ES-I3 (cell line): ENCODE results near the gene CEBPA.

Experiments used
- H3K36me3 ChIP-seq: 2 replicates; pipeline ENCODE4 v1.6.1; 2013; ENCODE audit warnings: mild to moderate bottlenecking, low read length, control low read depth, moderate library complexity; ENCODE audit not compliant: insufficient read depth
- H3K4me1 ChIP-seq: 2 replicates; pipeline ENCODE4 v1.6.1; 2013; ENCODE audit warnings: mild to moderate bottlenecking, control low read depth, low read length; ENCODE audit not compliant: insufficient read depth
- H3K9ac ChIP-seq: 2 replicates; pipeline ENCODE4 v1.6.1; 2013; ENCODE audit warnings: low read depth, mild to moderate bottlenecking, low read length, moderate library complexity
- H3K9me3 ChIP-seq: 2 replicates; pipeline ENCODE4 v1.6.1; 2013; ENCODE audit warnings: mild to moderate bottlenecking, low read length, moderate library complexity; ENCODE audit not compliant: control insufficient read depth, insufficient read depth

Gene CEBPA

GRCh38 chr19:33312065-33312464, 9.7 kb upstream of the CEBPA start:
- H3K9me3 ChIP-seq = no peaks in the 10 kb centered on the region
- H3K9ac ChIP-seq = no peak overlapping the region
- no peaks in the 10 kb centered on the region for H3K4me1 ChIP-seq
- no peaks in the 10 kb centered on the region for H3K36me3 ChIP-seq

- Histone ChIP-seq H3K36me3 (no peaks in the 10 kb centered on the region; the same call in 1 of the 2 replicates), H3K4me1 (no peaks in the 10 kb centered on the region), H3K9me3 (no peaks in the 10 kb centered on the region), H3K9ac (no peak overlapping the region)
Measured at GRCh38 chr19:33311326-33311682, 9.0 kb upstream of the CEBPA start.

DNA sequence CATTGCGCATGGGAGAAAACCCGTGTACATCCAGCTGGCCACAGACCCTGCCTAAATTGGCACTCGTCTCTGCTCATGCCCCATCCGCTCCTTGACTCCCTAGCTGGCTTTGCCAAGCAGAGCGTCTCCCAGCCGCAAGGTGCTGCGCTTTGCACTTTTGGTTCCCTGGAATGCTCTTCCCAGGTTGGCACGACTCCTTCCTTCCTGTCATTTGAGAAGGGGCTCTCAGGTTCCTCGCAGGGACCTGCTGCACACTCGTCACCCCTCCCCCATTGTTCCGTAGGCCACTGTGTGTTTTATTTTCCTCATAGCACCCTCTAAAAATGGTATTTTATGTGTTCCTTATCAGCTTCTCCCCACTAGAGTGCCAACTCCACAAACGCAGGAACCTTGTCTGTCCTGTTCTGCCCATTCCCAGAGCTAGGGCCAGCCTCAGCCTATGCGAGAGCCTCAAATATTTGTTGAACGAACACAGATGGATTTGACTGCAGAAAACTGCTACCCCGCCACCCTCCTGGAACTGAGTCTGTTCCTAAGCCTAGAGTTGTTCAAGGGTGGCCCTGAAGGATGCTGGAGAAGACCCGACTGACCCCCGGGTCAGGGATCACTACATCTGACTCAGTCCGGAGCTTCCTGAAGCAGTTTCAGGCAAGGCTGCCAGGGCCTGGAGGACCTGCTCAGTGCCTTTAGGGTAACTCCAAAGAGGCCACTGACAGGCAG, 8.4 kb upstream of the CEBPA start:
- Histone ChIP-seq H3K36me3 (no peaks in the 10 kb centered on the region; the same call in 1 of the 2 replicates), H3K9me3 (no peaks in the 10 kb centered on the region), H3K4me1 (no peaks in the 10 kb centered on the region), H3K9ac (no peak overlapping the region)

DNA sequence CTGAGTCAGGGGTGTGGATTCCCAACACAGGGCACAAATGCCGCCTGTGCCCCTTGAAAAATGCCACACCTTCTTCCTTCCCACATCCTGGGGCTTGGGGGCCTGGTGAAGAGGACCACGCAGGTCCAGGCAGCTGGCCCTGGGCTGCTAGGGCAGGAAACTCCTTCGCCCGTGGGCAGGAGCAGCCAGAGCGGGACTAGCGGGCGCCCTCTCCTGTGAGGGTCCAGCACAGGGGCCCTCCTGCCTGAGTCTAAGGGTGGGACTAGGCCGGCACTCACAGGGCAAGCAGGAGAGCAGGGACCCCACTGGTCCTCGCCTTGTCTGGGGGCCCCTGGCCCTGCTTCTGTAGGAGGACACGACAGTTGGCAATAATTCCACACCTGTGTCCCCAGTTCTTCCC, 7.5 kb upstream of the CEBPA start:
- Histone ChIP-seq H3K9me3 (no peaks in the 10 kb centered on the region), H3K4me1 (no peaks in the 10 kb centered on the region), H3K9ac (no peak overlapping the region), H3K36me3 (no peaks in the 10 kb centered on the region; the same call in 1 of the 2 replicates)

DNA sequence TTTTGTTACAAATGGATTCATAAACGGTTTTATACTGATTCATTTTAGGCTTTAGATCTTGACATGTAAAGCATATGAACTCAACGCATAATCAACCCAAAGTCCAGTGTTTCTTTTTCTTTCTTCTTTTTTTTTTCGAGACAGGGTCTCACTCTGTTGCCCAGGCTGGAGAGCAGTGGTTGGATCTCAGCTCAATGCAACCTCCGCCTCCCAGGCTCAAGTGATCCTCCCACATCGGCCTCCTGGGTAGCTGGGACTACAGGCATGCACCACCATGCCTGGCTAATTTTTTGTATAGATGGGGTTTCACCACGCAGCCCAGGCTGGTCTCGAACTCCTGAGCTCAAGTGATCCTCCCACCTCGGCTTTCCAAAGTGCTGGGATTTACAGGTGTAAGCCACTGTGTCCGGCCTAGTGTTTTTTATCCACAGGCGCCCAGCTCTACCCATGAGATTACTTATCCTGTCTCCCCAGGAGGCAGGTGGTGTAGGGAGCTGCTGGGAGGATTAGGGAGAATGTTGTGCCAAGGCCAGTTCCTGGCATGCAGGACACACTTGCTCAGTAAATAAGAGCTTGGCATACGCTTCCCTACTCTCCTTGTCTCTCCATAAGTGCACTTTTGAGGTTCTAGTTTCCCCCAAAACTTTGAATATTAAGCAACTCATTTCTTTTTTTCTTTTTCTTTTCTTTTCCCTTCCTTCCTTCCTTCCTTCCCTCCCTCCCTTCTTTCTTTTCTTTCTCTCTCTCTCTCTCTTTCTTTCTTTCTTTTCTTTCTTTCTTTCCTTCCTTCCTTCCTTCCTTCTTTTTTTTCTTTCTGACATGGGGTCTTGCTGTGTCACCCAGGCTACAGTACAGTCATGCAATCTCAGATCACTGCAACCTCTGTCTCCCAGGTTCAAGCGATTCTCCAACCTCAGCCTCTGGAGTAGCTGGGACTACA, 4.8 kb upstream of the CEBPA start:
- H3K4me1 ChIP-seq = no peaks in the 10 kb centered on the region

GRCh38 chr19:33306191-33306590, 3.9 kb upstream of the CEBPA start:
- no peaks in the 10 kb centered on the region; the same call in 1 of the 2 replicates for H3K4me1 ChIP-seq
- H3K9me3 ChIP-seq = no peaks in the 10 kb centered on the region
- no peak overlapping the region for H3K9ac ChIP-seq
- no peaks in the 10 kb centered on the region; the same call in 1 of the 2 replicates for H3K36me3 ChIP-seq

More for the DNA sequence above, 4.8 kb upstream of the CEBPA start:
- Histone ChIP-seq H3K9ac (no peak overlapping the region), H3K36me3 (no peaks in the 10 kb centered on the region; the same call in 1 of the 2 replicates), H3K9me3 (no peaks in the 10 kb centered on the region)

DNA sequence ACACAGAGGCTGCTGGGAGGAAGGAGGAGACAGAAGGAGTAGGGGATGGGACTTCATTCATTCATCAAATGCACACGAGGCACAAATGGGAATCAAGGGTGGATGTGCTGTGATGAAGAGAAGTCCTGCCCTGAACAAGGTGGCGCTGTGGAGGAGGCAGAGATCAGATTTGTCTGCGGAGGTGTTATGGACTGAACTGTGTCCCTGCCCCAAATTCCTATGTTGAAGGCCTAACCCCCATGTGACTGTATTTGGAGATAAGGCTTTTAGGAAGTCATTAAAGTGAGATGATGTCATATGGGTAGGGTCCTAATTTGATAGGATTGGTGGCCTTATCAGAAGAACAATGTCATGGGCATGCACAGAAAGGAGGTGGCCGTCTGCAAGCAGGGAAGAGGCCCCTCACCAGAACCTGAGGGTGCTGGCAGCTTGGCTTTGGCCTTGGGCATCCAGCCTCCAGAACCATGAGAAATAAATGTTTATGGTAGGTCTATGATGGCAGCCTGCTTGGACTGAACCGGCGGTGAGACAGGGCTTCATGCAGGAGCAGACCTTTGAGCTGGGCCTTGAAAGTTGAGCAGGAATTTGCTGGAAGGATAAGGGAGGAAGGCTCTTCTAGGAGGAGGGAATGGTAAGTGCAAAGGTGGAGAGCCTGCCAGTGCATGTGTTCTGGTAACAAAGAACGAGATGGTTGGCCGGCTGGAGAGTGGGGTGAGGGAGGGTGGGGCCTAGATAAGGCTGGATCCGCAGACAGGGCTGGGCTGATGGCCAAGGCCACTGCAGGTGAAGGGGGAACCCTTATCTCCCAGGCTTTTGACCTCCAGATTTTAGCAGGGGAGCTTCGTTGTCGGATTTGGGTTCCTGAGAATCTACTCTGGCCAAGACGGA, 2.7 kb upstream of the CEBPA start:
- Histone ChIP-seq H3K4me1 (peaks cover 4% of the 10 kb centered on the region; the same call in 1 of the 2 replicates), H3K9me3 (no peaks in the 10 kb centered on the region), H3K36me3 (no peaks in the 10 kb centered on the region; the same call in 1 of the 2 replicates), H3K9ac (no peak overlapping the region)

GRCh38 chr19:33304371-33304759, 2.0 kb upstream of the CEBPA start:
- H3K4me1 ChIP-seq = peaks cover 4% of the 10 kb centered on the region; the same call in 1 of the 2 replicates
- H3K9me3 ChIP-seq = no peaks in the 10 kb centered on the region
- H3K9ac ChIP-seq = peak overlapping the region; percentile 78; the same call in 1 of the 2 replicates
- no peaks in the 10 kb centered on the region; the same call in 1 of the 2 replicates for H3K36me3 ChIP-seq

DNA sequence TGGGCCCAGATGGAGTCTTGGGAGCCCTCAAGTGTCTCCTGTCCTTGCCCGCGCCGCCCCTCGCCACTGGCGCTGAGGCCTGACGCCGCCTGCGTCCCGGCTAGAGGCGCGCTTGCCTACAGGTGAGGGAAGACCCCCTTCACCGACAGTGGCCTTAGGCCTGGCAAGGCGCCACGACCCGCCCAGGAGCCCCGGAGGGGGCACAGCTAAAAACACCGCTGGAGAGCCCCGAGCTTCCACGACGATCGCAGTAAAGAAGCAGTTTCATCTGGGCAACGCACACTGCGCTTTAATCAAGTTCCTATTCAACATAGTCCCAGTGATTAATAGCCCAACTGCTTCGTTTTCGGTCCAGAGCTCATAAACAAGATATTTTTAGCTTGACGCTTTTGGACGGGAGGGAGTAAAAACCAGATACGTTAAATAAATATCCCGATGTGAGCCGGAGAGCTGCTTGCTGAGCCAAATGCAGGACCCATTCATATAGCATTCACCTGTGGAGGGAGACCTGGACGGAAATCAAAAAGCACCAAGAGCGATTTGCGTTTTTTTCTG, 1.5 kb upstream of the CEBPA start:
- no peaks in the 10 kb centered on the region for H3K9me3 ChIP-seq
- H3K9ac ChIP-seq = peak overlapping the region; percentile 78
- no peaks in the 10 kb centered on the region; the same call in 1 of the 2 replicates for H3K36me3 ChIP-seq
- H3K4me1 ChIP-seq = peaks cover 4% of the 10 kb centered on the region; the same call in 1 of the 2 replicates

DNA sequence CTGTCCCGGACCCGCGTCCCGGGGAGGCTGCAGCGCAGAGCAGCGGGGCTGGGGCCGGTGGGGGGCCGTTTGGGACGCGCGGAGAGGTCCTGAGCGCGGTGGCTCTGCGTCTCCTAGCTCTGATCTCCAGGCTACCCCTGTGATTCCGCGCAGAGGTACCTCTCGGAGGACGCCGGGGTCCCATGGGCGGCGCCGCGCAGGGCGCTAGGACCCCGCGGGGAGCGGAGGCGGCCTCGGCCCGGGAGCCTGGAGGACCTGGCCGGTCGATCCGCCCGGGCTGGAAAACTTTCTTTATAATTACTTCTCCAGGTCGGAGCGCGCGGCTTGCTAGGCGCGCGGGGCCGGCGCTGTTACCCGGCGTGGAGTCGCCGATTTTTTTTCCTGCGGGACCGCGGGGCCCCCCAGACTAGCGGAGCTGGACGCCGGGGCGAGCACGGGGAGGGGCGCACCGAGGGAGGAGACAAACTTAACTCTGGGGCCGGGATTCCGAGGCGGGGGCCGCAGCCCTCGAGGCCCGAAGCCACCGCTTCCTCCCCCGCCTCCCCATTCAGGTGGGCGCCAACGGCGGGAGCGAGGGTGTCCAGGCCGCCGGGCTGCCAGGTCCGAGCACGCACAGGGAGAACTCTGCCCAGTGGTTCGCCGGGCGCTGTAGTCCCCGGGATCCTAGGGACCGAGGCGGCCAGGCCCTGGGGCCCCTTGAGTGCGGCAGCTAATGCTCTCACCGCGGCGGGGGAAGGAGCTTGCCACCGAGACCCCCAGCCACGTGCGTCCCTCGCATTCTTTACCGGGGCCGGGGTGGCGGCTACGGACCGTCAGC, 848 bp upstream of the CEBPA start:
- Histone ChIP-seq H3K9ac (peak overlapping the region; percentile 78), H3K36me3 (no peaks in the 10 kb centered on the region; the same call in 1 of the 2 replicates), H3K4me1 (peaks cover 4% of the 10 kb centered on the region; the same call in 1 of the 2 replicates), H3K9me3 (no peaks in the 10 kb centered on the region)

GRCh38 chr19:33301900-33302174, 497 bp downstream of the CEBPA start:
- no peaks in the 10 kb centered on the region; the same call in 1 of the 2 replicates for H3K36me3 ChIP-seq
- H3K4me1 ChIP-seq = peaks cover 4% of the 10 kb centered on the region; the same call in 1 of the 2 replicates
- peak overlapping the region; percentile 53; the same call in 1 of the 2 replicates for H3K9ac ChIP-seq
- no peaks in the 10 kb centered on the region for H3K9me3 ChIP-seq

DNA sequence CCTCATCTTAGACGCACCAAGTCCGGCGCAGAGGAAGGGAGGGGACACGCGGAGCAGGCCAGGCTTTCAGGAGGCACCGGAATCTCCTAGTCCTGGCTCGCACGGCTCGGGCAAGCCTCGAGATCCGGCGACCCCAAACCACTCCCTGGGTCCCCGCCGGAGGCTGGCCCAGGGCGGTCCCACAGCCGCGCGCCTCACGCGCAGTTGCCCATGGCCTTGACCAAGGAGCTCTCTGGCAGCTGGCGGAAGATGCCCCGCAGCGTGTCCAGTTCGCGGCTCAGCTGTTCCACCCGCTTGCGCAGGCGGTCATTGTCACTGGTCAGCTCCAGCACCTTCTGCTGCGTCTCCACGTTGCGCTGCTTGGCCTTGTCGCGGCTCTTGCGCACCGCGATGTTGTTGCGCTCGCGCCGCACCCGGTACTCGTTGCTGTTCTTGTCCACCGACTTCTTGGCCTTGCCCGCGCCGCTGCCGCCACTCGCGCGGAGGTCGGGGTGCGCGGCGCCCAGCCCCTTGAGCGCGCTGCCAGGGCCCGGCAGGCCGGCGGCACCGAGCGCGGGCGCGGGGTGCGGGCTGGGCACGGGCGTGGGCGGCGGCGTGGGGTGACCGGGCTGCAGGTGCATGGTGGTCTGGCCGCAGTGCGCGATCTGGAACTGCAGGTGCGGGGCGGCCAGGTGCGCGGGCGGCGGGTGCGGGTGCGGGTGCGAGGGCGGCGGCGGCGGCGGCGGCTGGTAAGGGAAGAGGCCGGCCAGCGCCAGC, 1.0 kb downstream of the CEBPA start:
- Histone ChIP-seq H3K9me3 (no peaks in the 10 kb centered on the region), H3K9ac (peak overlapping the region; percentile 53; the same call in 1 of the 2 replicates), H3K36me3 (no peaks in the 10 kb centered on the region), H3K4me1 (peaks cover 4% of the 10 kb centered on the region; the same call in 1 of the 2 replicates)

DNA sequence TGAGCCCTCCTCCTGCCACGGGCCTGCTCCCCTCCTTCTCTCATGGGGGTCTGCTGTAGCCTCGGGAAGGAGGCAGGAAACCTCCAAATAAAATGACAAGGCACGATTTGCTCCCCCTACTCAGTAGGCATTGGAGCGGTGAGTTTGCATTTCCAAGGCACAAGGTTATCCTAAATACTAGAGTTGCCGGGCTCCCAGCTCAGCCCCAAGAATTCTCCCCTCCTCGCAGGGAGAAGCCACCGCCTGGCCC, 1.5 kb downstream of the CEBPA start:
- Histone ChIP-seq H3K9ac (peak overlapping the region; percentile 44; the same call in 1 of the 2 replicates), H3K4me1 (peaks cover 4% of the 10 kb centered on the region; the same call in 1 of the 2 replicates), H3K36me3 (no peaks in the 10 kb centered on the region), H3K9me3 (no peaks in the 10 kb centered on the region)
